A172 (cell line): Measurements from ENCODE around the gene MYO7A. TPM values are rescaled to one million over a fixed set of nuclear protein-coding genes. Genes with fewer than 3 reads are reported as not detected.
A peak's percentile ranks its signal among the peaks of the same experiment; 100 is the strongest.

Source experiments
- DNase-seq: peaks from one replicate; pipeline ENCODE4 v3.0.0-alpha.2; 2015; ENCODE audit warnings: low spot score
- total RNA-seq: library from RNA; depleted of rRNA; stranded (reverse); fragments of >200 nt; shearing (Covaris generic); gene quantifications from 2 replicates; pipeline ENCODE4 v1.2.3, GENCODE V29; 2014; rRNA removed

MYO7A gene
- total RNA-seq, result 0.05 TPM in 1 of 2 replicates, not detected in the other

GRCh38 chr11:77127920-77128691, at the start of gene MYO7A:
MYO7A (plus strand) TSS chr11:77128246; CDS start chr11:77130635, 2,389 bp downstream.
- no peak for DNase-seq

- DNase-seq, result no peak
Measured at GRCh38 chr11:77079666-77080065, 48.4 kb upstream of the MYO7A start.

- DNase-seq, result no peak
Measured at GRCh38 chr11:77080643-77081210, 47.3 kb upstream of the MYO7A start.

- no peak for DNase-seq
Measured at GRCh38 chr11:77081381-77081851, 46.6 kb upstream of the MYO7A start.

- DNase-seq, result no peak
Measured at GRCh38 chr11:77081976-77082836, 45.8 kb upstream of the MYO7A start.

GRCh38 chr11:77082838-77083565, 45.0 kb upstream of the MYO7A start:
- no peak for DNase-seq

GRCh38 chr11:77083566-77084245, 44.3 kb upstream of the MYO7A start:
- DNase-seq, result no peak

- no peak for DNase-seq
Measured at GRCh38 chr11:77084581-77085191, 43.4 kb upstream of the MYO7A start.

- DNase-seq, result no peak
Measured at GRCh38 chr11:77085652-77086051, 42.4 kb upstream of the MYO7A start.

- DNase-seq, result no peak
Measured at GRCh38 chr11:77086521-77087472, 41.2 kb upstream of the MYO7A start.

GRCh38 chr11:77087723-77088225, 40.3 kb upstream of the MYO7A start:
- no peak for DNase-seq

- no peak for DNase-seq
Measured at GRCh38 chr11:77088236-77089003, 39.6 kb upstream of the MYO7A start.

- DNase-seq, result no peak
Measured at GRCh38 chr11:77089004-77089545, 39.0 kb upstream of the MYO7A start.

GRCh38 chr11:77090046-77090372, 38.0 kb upstream of the MYO7A start:
- no peak for DNase-seq

- peak; percentile 56 for DNase-seq
Measured at GRCh38 chr11:77090373-77091111, 37.5 kb upstream of the MYO7A start.

- DNase-seq, result peak; percentile 77
Measured at GRCh38 chr11:77091146-77091940, 36.7 kb upstream of the MYO7A start.

GRCh38 chr11:77092382-77092781, 35.7 kb upstream of the MYO7A start:
- no peak for DNase-seq
